Upper lobe of right lung (tissue), 1 donor: ENCODE measurements around the gene AFMID. TPM values are rescaled to one million over a fixed set of nuclear protein-coding genes. Genes with fewer than 3 reads are reported as not detected.
A peak's percentile ranks its signal among the peaks of the same experiment; 100 is the strongest.

Experiments used
- ATAC-seq: fragments of 200-7000 bp; cut with Tn5 transposase; one replicate; pipeline ENCODE4 v1.9.1; 2020; ENCODE audit warnings: mild to moderate bottlenecking, moderate library complexity
- DNase-seq: peaks from one replicate; pipeline ENCODE4 v3.0.0-alpha.2; 2020
- H3K27ac ChIP-seq: fragments of 200-600 bp; one replicate; pipeline ENCODE4 v1.8.0; 2022
- H3K27me3 ChIP-seq: fragments of 200-600 bp; one replicate; pipeline ENCODE4 v1.8.0; 2022; ENCODE audit warnings: mild to moderate bottlenecking
- H3K36me3 ChIP-seq: fragments of 200-600 bp; one replicate; pipeline ENCODE4 v1.8.0; 2022
- H3K4me1 ChIP-seq: fragments of 200-600 bp; one replicate; pipeline ENCODE4 v1.8.0; 2022
- H3K4me3 ChIP-seq: fragments of 200-600 bp; one replicate; pipeline ENCODE4 v1.8.0; 2022; ENCODE audit warnings: mild to moderate bottlenecking
- H3K9me3 ChIP-seq: fragments of 200-600 bp; one replicate; pipeline ENCODE4 v1.8.0; 2022
- intact Hi-C: fragments of 100-400 bp; cut with DNase I; formaldehyde crosslinking; loops from one replicate; pipeline ENCODE4 v1.11.0; 2022
- total RNA-seq: library from RNA; stranded (reverse); fragmentation: NEBNext Ultra II Directional; extraction: Animal tissue kit (Norgen Biotek cat#: 25700); gene quantifications from one replicate; pipeline ENCODE4 v1.2.1, GENCODE V29; 2021
- TF ChIP-seq, protein P1 (sequence below): fragments of 200-600 bp; IDR thresholded peaks from one replicate; pipeline ENCODE4 v1.8.0; 2022; ENCODE audit warnings: antibody characterized with exemption
- donor health status: DM: no; HTN: yes; CAD: no; lungs with severe emphysema.

AFMID gene
- total RNA-seq, 1 donor from 2014 or later: 32.5 TPM

DNA sequence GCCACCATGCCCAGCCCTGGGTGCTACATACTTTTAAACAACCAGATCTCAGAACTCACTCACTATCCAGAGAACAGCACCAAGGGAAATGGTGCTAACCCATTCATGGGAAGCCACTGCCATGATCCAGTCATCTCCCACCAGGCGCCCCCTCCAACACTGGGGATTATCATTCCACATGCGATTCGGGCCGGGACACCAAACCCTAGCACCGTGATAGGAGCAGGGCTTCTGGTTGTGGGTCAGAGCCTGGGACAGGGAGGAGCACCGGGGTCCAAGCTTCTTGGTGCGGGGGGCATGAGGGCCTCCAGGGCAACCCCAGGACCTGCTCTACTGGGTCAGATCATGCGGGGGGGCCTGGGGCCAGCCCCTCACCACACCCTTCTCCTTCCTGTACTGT is 48.7 kb downstream of the AFMID start:
- Histone ChIP-seq H3K27ac (no peak overlapping the region), H3K36me3 (no peaks in the 10 kb centered on the region), H3K27me3 (peaks cover 21% of the 10 kb centered on the region), H3K4me3 (no peak overlapping the region), H3K4me1 (no peaks in the 10 kb centered on the region), H3K9me3 (no peaks in the 10 kb centered on the region)
- no peak for DNase-seq
- intact Hi-C loops: no loop called here
- TF ChIP-seq, protein P1, sequence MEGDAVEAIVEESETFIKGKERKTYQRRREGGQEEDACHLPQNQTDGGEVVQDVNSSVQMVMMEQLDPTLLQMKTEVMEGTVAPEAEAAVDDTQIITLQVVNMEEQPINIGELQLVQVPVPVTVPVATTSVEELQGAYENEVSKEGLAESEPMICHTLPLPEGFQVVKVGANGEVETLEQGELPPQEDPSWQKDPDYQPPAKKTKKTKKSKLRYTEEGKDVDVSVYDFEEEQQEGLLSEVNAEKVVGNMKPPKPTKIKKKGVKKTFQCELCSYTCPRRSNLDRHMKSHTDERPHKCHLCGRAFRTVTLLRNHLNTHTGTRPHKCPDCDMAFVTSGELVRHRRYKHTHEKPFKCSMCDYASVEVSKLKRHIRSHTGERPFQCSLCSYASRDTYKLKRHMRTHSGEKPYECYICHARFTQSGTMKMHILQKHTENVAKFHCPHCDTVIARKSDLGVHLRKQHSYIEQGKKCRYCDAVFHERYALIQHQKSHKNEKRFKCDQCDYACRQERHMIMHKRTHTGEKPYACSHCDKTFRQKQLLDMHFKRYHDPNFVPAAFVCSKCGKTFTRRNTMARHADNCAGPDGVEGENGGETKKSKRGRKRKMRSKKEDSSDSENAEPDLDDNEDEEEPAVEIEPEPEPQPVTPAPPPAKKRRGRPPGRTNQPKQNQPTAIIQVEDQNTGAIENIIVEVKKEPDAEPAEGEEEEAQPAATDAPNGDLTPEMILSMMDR: no peak
- no peak for ATAC-seq

DNA sequence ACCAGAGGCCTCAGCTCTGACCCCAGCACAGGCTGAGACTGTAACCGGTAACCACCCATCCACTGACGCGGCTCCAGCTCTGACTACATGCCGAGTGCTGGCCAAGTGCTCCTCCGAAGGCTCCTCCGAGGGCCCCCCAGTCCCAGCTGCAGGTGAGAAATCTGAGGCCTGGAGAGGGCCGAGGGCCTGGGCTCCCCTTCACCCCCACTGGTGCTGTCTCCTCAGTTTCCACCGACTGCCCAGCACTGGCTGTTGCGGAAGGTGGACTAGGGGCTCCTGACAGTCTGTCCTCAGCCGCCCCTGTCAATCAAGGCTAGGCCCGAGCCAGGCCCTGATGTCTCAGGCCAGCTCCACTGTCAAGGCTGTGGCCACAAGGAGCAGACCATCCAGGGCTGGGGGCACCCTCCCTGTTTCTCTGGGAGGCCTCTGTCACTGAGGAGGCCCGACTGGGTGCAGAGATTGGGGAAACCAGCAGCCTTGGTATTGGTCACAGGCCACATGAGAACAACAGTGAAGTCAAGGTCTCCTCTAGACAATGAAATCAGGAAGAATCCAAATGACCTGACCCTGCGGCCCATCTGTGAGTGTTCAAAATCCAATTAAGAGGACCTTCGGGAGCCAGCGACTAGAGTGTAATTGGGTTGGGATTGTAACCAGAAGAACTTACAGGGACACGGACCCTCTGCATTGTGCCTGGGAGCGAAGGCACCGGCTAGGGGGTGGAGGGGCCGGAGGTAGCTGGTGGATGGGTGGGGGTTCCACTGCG is 49.4 kb downstream of the AFMID start:
- ATAC-seq (no peak), DNase-seq (no peak)
- Histone ChIP-seq H3K4me1 (no peaks in the 10 kb centered on the region), H3K4me3 (no peak overlapping the region), H3K27ac (no peak overlapping the region), H3K36me3 (no peaks in the 10 kb centered on the region), H3K27me3 (peaks cover 15% of the 10 kb centered on the region), H3K9me3 (no peaks in the 10 kb centered on the region)
- TF ChIP-seq, protein P1: no peak
- intact Hi-C loops: no loop called here

DNA sequence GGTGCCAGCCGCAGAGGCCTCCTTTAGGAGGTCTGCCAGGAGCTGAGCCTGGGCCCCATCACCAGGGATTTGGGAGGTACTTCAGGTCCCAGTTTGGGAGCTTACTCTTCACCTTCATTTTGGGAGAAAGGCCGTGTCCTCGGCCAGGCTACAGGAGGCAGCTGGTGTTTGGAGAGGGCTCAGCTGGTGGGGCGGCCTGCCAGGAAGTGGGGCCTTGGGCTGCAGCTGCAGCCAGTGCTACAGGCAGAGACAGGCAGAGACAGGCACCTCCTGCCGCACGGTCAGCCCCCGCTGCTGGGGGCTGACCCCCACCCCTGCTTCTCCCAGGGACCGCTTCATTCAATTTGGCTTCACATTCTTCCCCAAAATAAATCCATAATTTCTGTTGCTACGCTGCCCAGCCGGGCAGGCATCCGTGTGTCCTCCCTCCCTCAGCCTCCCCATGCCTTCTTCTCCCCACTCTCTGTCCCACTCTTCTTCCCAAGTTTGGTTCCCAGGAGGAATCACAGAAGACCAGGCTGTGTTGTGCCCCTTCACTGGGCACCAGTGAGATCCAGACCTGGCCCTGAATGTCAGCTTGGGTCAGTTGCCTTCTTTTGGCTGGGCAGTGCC is 50.3 kb downstream of the AFMID start:
- ATAC-seq: no peak
- Histone ChIP-seq H3K4me3 (no peak overlapping the region), H3K27ac (no peak overlapping the region), H3K4me1 (no peaks in the 10 kb centered on the region), H3K27me3 (peaks cover 7% of the 10 kb centered on the region), H3K9me3 (no peaks in the 10 kb centered on the region), H3K36me3 (no peaks in the 10 kb centered on the region)
- TF ChIP-seq, protein P1: no peak
- intact Hi-C loops: no loop called here
- DNase-seq: peak; percentile 66

DNA sequence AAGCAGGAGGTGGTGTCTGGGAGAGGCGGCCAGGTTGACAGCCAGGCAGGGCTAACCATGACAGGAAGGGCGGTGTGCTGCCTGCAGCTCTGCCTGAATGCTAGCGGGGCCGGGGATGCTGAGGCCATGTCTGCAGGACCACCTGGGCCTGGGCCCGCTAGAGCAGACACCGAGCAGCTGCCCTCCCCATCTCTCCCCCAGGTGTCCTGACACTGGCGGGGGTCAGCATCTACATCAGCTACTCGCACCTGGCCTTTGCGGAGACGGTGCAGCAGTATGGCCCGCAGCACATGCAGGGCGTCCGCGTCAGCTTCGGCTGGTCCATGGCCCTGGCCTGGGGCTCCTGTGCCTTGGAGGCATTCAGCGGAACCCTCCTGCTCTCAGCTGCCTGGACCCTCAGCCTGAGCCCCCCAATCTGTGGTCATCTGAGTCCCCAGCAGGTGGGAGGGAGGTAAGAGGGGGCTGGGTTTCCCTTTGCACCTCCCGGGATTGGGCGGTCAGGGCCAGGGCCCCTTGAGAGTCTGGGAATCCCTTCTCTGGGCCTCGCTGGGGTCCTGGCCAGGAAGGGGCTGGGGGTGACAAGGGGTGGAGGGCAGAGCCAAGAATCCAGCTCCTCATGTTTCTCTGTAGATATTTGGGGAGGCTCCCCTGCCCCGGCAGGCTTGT is 51.8 kb downstream of the AFMID start:
- intact Hi-C loops: no loop called here
- H3K9me3 ChIP-seq: no peaks in the 10 kb centered on the region
- TF ChIP-seq, protein P1: no peak
- ATAC-seq (no peak), DNase-seq (no peak)
- H3K4me1 ChIP-seq: no peaks in the 10 kb centered on the region
- no peaks in the 10 kb centered on the region for H3K27me3 ChIP-seq
- H3K4me3 ChIP-seq: no peak overlapping the region
- H3K36me3 ChIP-seq: no peaks in the 10 kb centered on the region
- H3K27ac ChIP-seq: no peak overlapping the region

DNA sequence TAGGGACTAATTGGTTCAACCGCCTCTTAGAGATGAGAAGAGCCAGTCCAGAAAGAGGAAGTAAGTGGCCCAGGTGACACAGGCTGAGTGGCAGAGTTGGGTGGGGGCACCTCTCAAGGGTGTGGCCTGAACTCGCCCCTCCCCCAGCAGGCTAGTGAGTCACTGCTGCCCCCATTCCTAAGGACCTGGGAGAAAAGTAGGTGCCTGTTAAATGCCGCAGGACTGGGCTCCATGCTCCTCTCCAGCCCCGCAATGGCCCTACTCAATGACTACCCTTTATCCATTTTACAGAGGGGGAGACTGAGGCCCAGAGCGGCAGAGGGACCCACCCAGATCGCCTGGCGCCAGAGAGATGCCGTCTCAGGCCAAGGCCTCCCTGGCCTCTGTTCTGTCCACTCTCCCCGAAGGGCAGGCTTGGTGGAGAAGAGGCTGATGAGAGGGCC is 52.3 kb downstream of the AFMID start:
- DNase-seq (no peak), ATAC-seq (no peak)
- TF ChIP-seq, protein P1: no peak
- Histone ChIP-seq H3K36me3 (no peaks in the 10 kb centered on the region), H3K9me3 (no peaks in the 10 kb centered on the region), H3K4me1 (no peaks in the 10 kb centered on the region), H3K4me3 (no peak overlapping the region), H3K27me3 (no peaks in the 10 kb centered on the region), H3K27ac (no peak overlapping the region)
- intact Hi-C loops: no loop called here
